HepG2 (cell line): ENCODE measurements around the gene TACC3. TPM values are rescaled to one million over a fixed set of nuclear protein-coding genes. Genes with fewer than 3 reads are reported as not detected.

Experiments used
- ARID2 ChIP-seq: sonication (generic); formaldehyde crosslinking; IDR thresholded peaks from 2 replicates; pipeline ENCODE4 v1.8.1; 2022; ENCODE audit warnings: mild to moderate bottlenecking, missing genetic modification reagents, borderline replicate concordance
- FOXJ3 ChIP-seq: sonication (generic); formaldehyde crosslinking; IDR thresholded peaks from 2 replicates; pipeline ENCODE4 v1.4.0; 2020; ENCODE audit warnings: missing genetic modification reagents, mild to moderate bottlenecking, borderline replicate concordance
- HNF1B ChIP-seq: sonication (generic); formaldehyde crosslinking; IDR thresholded peaks from 2 replicates; pipeline ENCODE4 v1.5.1; 2020; ENCODE audit warnings: mild to moderate bottlenecking, moderate library complexity, missing genetic modification reagents
- HNRNPL ChIP-seq: fragments of 200-400 bp; formaldehyde crosslinking; IDR thresholded peaks from 2 replicates; pipeline ENCODE4 v1.6.1; 2017; ENCODE audit warnings: mild to moderate bottlenecking, low read depth, low read length
- KDM4B ChIP-seq: sonication (generic); formaldehyde crosslinking; IDR thresholded peaks from 2 replicates; pipeline ENCODE4 v1.4.0; 2020; ENCODE audit warnings: missing genetic modification reagents
- NFAT5 ChIP-seq: sonication (generic); formaldehyde crosslinking; IDR thresholded peaks from 2 replicates; pipeline ENCODE4 v1.4.0; 2020; ENCODE audit warnings: missing genetic modification reagents
- NFYC ChIP-seq: IDR thresholded peaks from 2 replicates; pipeline ENCODE4 v1.6.1; 2016; ENCODE audit warnings: missing genetic modification reagents, missing compliant biosample characterization
- PRDM4 ChIP-seq: sonication (generic); formaldehyde crosslinking; IDR thresholded peaks from 2 replicates; pipeline ENCODE4 v1.9.0; 2021; ENCODE audit warnings: missing genetic modification reagents, borderline replicate concordance
- RARG ChIP-seq: sonication (generic); formaldehyde crosslinking; IDR thresholded peaks from 2 replicates; pipeline ENCODE4 v1.4.0; 2020; ENCODE audit warnings: low read depth, mild to moderate bottlenecking, missing genetic modification reagents
- THAP9 ChIP-seq: sonication (generic); formaldehyde crosslinking; IDR thresholded peaks from 2 replicates; pipeline ENCODE4; 2020; ENCODE audit warnings: missing genetic modification reagents, mild to moderate bottlenecking, borderline replicate concordance
- TRAFD1 ChIP-seq: sonication (generic); formaldehyde crosslinking; IDR thresholded peaks from 2 replicates; pipeline ENCODE4 v1.5.1; 2020; ENCODE audit warnings: missing genetic modification reagents, mild to moderate bottlenecking, borderline replicate concordance
- ZNF224 ChIP-seq: sonication (generic); formaldehyde crosslinking; IDR thresholded peaks from 2 replicates; pipeline ENCODE4 v1.5.0; 2020; ENCODE audit warnings: mild to moderate bottlenecking, missing genetic modification reagents
- polyA plus RNA-seq, 8 experiments: library from polyadenylated mRNA; depleted of rRNA in 3 of 8; stranded (reverse) in 7 of 8; unstranded in 1 of 8; fragments of >200 nt; fragmentation: Illumina TruSeq in 4 of 8; extraction: Trizol in 4 of 8; gene quantifications; 2 replicates each; pipeline versions ENCODE4 v1.2.1 to v1.2.3, GENCODE V29; 2011 to 2016; ENCODE audit warnings: low read depth in 4 of 8, missing spikeins in 1 of 8, mixed read lengths in 1 of 8; ENCODE audit not compliant: insufficient read depth in 1 of 8
- total RNA-seq, 5 experiments: library from RNA; depleted of rRNA; stranded (reverse); fragments of >200 nt; fragmentation: Illumina TruSeq; extraction: Trizol; gene quantifications; 2 replicates each; pipeline ENCODE4 v1.2.3, GENCODE V29; 2016; ENCODE audit warnings: low read depth in 1 of 5

The TACC3 gene
- total and polyA plus RNA-seq, 2 of the 13 experiments (the other 11 are each of a cell fraction or from before 2014, with no cell fraction given) = 20.3 to 21.2 TPM

GRCh38 chr4:1720163-1720983 is 948 bp upstream of the TACC3 start (continued):
- no peak for TF ChIP-seq PRDM4 (CRISPR knock-in tag)
- no peak for TF ChIP-seq NFYC
- TF ChIP-seq TRAFD1 (CRISPR knock-in tag) = no peak
- TF ChIP-seq HNRNPL = no peak
- TF ChIP-seq FOXJ3 = no peak
- 0 out of 2 replicates have a peak, but pooled peaks have one; percentile 57 for TF ChIP-seq NFAT5 (CRISPR knock-in tag)
- TF ChIP-seq KDM4B (CRISPR knock-in tag) = no peak
- TF ChIP-seq ARID2 (CRISPR knock-in tag) = no peak
- TF ChIP-seq RARG (CRISPR knock-in tag) = no peak
- peak; percentile 14; the same call in 1 of the 2 replicates for TF ChIP-seq THAP9 (CRISPR knock-in tag)
- peak; percentile 63 for TF ChIP-seq HNF1B (CRISPR knock-in tag)
- no peak for TF ChIP-seq ZNF224 (CRISPR knock-in tag)
